ENCODE measurements around the gene NFIB. TPM values are rescaled to one million over a fixed set of nuclear protein-coding genes. Genes with fewer than 3 reads are reported as not detected.
A peak's percentile ranks its signal among the peaks of the same experiment; 100 is the strongest.

Gene NFIB
- total RNA-seq, 4 donors from 2014 or later: 40.2 to 150 (median 83.7) TPM

DNA sequence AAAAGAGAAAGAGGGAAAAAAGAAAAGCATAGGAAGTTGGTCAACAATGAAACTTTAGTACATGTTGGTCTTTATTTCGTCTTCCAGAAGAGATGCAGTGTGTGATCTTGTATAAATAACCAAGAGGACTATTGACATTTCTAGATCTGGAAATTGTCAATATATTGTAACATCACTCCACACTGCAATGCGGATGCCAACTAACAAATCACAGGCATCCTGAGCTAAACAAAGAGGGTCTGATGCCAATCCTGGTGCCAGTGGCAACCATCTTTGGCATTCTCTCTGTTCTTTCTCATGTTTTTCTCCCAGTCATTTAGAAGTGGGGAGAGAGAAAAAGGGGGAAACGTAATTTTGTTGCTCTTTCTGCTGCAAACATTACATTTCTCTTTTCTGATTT, 9.7 kb downstream of the NFIB start:
- Histone ChIP-seq H3K27me3 (no peaks in the 10 kb centered on the region), H3K36me3 (no peaks in the 10 kb centered on the region), H3K4me1 (peaks cover 7 to 30% (median 19%) of the 10 kb centered on the region in 4 donors), H3K27ac (no peak overlapping the region), H3K9me3 (no peaks in the 10 kb centered on the region), H3K4me3 (no peak overlapping the region)
- in situ Hi-C loops (cut with MboI; ENCODE audit: low pct_ligation_motif_present in 1 of 4, low pct_unique_long_range_greater_than_20kb in 1 of 4, low sequenced_read_pairs in 3 of 4) (no loop called here), intact Hi-C loops (cut with DNase I; ENCODE audit: low total_unique reads) (no loop called here)
- TF ChIP-seq POLR2A (IDR thresholded peaks at IDR 0.05) (no peak), POLR2AphosphoS5 (IDR thresholded peaks at IDR 0.05) (no peak), EP300 (IDR thresholded peaks at IDR 0.05; ENCODE audit: low read depth) (no peak)
- TF ChIP-seq, protein P1, sequence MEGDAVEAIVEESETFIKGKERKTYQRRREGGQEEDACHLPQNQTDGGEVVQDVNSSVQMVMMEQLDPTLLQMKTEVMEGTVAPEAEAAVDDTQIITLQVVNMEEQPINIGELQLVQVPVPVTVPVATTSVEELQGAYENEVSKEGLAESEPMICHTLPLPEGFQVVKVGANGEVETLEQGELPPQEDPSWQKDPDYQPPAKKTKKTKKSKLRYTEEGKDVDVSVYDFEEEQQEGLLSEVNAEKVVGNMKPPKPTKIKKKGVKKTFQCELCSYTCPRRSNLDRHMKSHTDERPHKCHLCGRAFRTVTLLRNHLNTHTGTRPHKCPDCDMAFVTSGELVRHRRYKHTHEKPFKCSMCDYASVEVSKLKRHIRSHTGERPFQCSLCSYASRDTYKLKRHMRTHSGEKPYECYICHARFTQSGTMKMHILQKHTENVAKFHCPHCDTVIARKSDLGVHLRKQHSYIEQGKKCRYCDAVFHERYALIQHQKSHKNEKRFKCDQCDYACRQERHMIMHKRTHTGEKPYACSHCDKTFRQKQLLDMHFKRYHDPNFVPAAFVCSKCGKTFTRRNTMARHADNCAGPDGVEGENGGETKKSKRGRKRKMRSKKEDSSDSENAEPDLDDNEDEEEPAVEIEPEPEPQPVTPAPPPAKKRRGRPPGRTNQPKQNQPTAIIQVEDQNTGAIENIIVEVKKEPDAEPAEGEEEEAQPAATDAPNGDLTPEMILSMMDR (IDR thresholded peaks at IDR 0.05): no peak
- no peak for DNase-seq
- WGBS, 2 donors (ENCODE audit: low coverage in 1 of 2): 79 to 93% methylated on average over 3 of the region's 3 CpGs

DNA sequence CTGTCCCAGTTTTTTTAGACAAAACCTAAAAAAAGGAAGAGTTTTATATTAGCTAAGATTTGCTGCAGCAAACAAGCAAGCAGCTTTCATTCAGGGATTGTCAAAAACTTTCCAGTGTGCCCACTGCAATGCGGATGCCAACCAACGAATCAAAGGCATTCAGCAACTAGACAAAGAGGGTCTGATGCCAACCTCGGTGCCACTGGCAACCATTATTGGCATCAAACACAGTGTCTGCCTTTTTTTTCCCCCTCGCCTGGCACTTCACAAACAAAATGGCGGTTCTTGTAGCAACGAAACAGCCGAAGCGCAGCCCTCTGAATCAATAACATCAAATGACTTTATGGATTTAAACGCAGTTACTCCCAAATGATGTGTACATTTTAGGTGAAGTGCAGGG, 10.4 kb downstream of the NFIB start:
- no peaks in the 10 kb centered on the region for H3K36me3 ChIP-seq
- DNase-seq: no peak
- H3K27ac ChIP-seq: peak overlapping the region in 1 of 4 donors; percentile 12
- intact Hi-C loops (cut with DNase I; ENCODE audit: low total_unique reads): no loop called here
- no peak overlapping the region for H3K4me3 ChIP-seq
- in situ Hi-C loops (cut with MboI; ENCODE audit: low pct_ligation_motif_present in 1 of 4, low pct_unique_long_range_greater_than_20kb in 1 of 4, low sequenced_read_pairs in 3 of 4): no loop called here
- 82 to 90% methylated on average over 9 of the region's 9 CpGs for WGBS, 2 donors (ENCODE audit: low coverage in 1 of 2)
- TF ChIP-seq POLR2A (IDR thresholded peaks at IDR 0.05) (no peak), EP300 (IDR thresholded peaks at IDR 0.05; ENCODE audit: low read depth) (no peak), POLR2AphosphoS5 (IDR thresholded peaks at IDR 0.05) (no peak)
- TF ChIP-seq, protein P1 (IDR thresholded peaks at IDR 0.05): no peak
- no peaks in the 10 kb centered on the region for H3K9me3 ChIP-seq
- H3K27me3 ChIP-seq: no peaks in the 10 kb centered on the region
- peaks cover 7 to 23% (median 17%) of the 10 kb centered on the region in 4 donors for H3K4me1 ChIP-seq

DNA sequence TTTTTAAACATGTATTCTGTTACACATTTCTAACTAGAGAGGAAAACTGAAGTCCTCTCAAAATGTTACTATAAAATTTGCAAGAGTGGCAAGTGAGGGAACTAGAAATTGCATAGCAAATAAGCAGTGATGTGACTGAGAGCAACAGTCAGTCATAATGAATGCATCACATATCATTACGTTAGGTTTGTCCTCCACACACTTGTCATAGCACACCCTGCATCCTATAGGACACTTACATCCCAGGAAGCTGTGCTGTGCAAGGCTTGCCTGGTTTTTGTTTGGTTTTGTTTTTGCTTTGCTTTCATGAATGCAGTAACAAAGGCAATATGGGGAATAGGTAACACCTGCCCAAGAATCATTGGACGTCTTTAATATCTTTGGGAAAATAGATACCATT, 10.8 kb downstream of the NFIB start:
- Histone ChIP-seq H3K4me3 (no peak overlapping the region), H3K27me3 (no peaks in the 10 kb centered on the region), H3K36me3 (no peaks in the 10 kb centered on the region), H3K9me3 (no peaks in the 10 kb centered on the region), H3K27ac (peak overlapping the region in 1 of 4 donors; percentile 12), H3K4me1 (peaks cover 7 to 21% (median 17%) of the 10 kb centered on the region in 4 donors)
- DNase-seq: no peak
- 85 to 90% methylated on average over 2 of the region's 2 CpGs for WGBS, 2 donors (ENCODE audit: low coverage in 1 of 2)
- intact Hi-C loops (cut with DNase I; ENCODE audit: low total_unique reads): no loop called here
- in situ Hi-C loops (cut with MboI; ENCODE audit: low pct_ligation_motif_present in 1 of 4, low pct_unique_long_range_greater_than_20kb in 1 of 4, low sequenced_read_pairs in 3 of 4): no loop called here
- TF ChIP-seq, protein P1 (IDR thresholded peaks at IDR 0.05): no peak
- TF ChIP-seq POLR2A (IDR thresholded peaks at IDR 0.05): no peak

DNA sequence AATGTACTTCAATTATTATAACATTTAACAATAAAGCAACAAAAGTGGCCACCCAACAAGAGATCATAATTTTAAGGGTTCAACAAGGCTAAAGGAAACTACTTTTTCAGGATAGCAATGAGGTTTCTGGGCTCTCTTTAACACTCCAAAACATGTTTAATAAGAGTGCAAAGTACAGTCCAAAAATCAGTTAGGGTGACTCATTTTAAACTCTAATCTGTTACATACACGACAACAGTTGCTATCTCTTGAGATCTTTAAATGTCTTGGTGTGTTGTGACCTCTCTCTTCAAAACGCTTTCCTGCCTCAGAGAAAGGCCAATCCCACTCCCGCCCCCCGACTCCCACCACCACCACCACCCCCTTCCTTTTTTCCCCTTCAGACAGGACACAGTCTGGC, 11.5 kb downstream of the NFIB start:
- Histone ChIP-seq H3K27ac (peak overlapping the region in 1 of 4 donors; percentile 29), H3K4me1 (peaks cover 7 to 21% (median 17%) of the 10 kb centered on the region in 4 donors)

More for the DNA sequence above, 11.5 kb downstream of the NFIB start:
- TF ChIP-seq EP300 (IDR thresholded peaks at IDR 0.05; ENCODE audit: low read depth) (no peak), POLR2A (IDR thresholded peaks at IDR 0.05) (no peak), POLR2AphosphoS5 (IDR thresholded peaks at IDR 0.05) (no peak)
- TF ChIP-seq, protein P1 (IDR thresholded peaks at IDR 0.05): no peak
- no peak for DNase-seq
- H3K9me3 ChIP-seq: no peaks in the 10 kb centered on the region
- H3K27me3 ChIP-seq: no peaks in the 10 kb centered on the region
- in situ Hi-C loops (cut with MboI; ENCODE audit: low pct_ligation_motif_present in 1 of 4, low pct_unique_long_range_greater_than_20kb in 1 of 4, low sequenced_read_pairs in 3 of 4) (no loop called here), intact Hi-C loops (cut with DNase I; ENCODE audit: low total_unique reads) (no loop called here)
- 29% methylated on average over 4 of the region's 4 CpGs for WGBS, 2 donors (ENCODE audit: low coverage in 1 of 2)
- peaks cover 0 to 1% (median 0%) of the 10 kb centered on the region in 4 donors for H3K36me3 ChIP-seq
- no peak overlapping the region for H3K4me3 ChIP-seq
